GM19240 (cell line): ENCODE data around the gene CCDC92.
"Not testable (repeated sequence)": the region's sequence is repeated elsewhere in the genome, so short reads cannot be mapped to it uniquely, and the experiment has no call there.

Experiments
- DNase-seq: peaks from one replicate; pipeline ENCODE4 v3.0.0; 2011; ENCODE audit warnings: low spot score; ENCODE audit not compliant: insufficient read length

Gene CCDC92

GRCh38 chr12:123911672-123912409 lies 60.8 kb downstream of the CCDC92 start:
- not testable (repeated sequence) for DNase-seq

- DNase-seq: no peak
Observed at GRCh38 chr12:123910761-123911193, 61.9 kb downstream of the CCDC92 start.

- no peak for DNase-seq
Observed at GRCh38 chr12:123910057-123910456, 62.6 kb downstream of the CCDC92 start.

GRCh38 chr12:123908884-123909725 lies 63.5 kb downstream of the CCDC92 start:
- DNase-seq: no peak

GRCh38 chr12:123907726-123908476 lies 64.7 kb downstream of the CCDC92 start:
- DNase-seq: no peak

GRCh38 chr12:123906711-123907420 lies 65.8 kb downstream of the CCDC92 start:
- DNase-seq: no peak

GRCh38 chr12:123905319-123905925 lies 67.2 kb downstream of the CCDC92 start:
- DNase-seq: peak; percentile 44

- DNase-seq: no peak
Observed at GRCh38 chr12:123903301-123904065, 69.1 kb downstream of the CCDC92 start.

- no peak for DNase-seq
Observed at GRCh38 chr12:123902821-123903220, 69.8 kb downstream of the CCDC92 start.

- DNase-seq: no peak
Observed at GRCh38 chr12:123900871-123901376, 71.7 kb downstream of the CCDC92 start.

GRCh38 chr12:123899368-123899767 lies 73.3 kb downstream of the CCDC92 start:
- no peak for DNase-seq

- no peak for DNase-seq
Observed at GRCh38 chr12:123898673-123899072, 74.0 kb downstream of the CCDC92 start.

GRCh38 chr12:123897221-123897620 lies 75.4 kb downstream of the CCDC92 start:
- no peak for DNase-seq

- DNase-seq: no peak
Observed at GRCh38 chr12:123896767-123897166, 75.9 kb downstream of the CCDC92 start.

- DNase-seq: no peak
Observed at GRCh38 chr12:123895451-123895850, 77.2 kb downstream of the CCDC92 start.

- no peak for DNase-seq
Observed at GRCh38 chr12:123894823-123895345, 77.7 kb downstream of the CCDC92 start.

GRCh38 chr12:123893276-123893675 lies 79.4 kb downstream of the CCDC92 start:
- DNase-seq: no peak

- DNase-seq: no peak
Observed at GRCh38 chr12:123892853-123893252, 79.8 kb downstream of the CCDC92 start.

- no peak for DNase-seq
Observed at GRCh38 chr12:123892180-123892559, 80.5 kb downstream of the CCDC92 start.
